PFSK-1 (cell line): ENCODE results near the gene FGF1.

Experiments used
- FOXP2 ChIP-seq: optimal IDR thresholded peaks from 2 replicates; pipeline ENCODE3; 2011; ENCODE audit warnings: borderline replicate concordance, control low read depth, inconsistent platforms; ENCODE audit not compliant: insufficient read depth; ENCODE audit errors: extremely low read length, extremely low read depth
- POLR2AphosphoS5 ChIP-seq: IDR thresholded peaks from 2 replicates; pipeline ENCODE4 v1.6.1; 2012; ENCODE audit warnings: low read depth, mild to moderate bottlenecking, control low read depth, low read length, moderate library complexity
- SIN3A ChIP-seq: IDR thresholded peaks from 2 replicates; pipeline ENCODE4 v1.6.1; 2012; ENCODE audit warnings: mild to moderate bottlenecking, low read length, moderate library complexity, borderline replicate concordance; ENCODE audit not compliant: insufficient read depth
- TAF1 ChIP-seq: IDR thresholded peaks from 2 replicates; pipeline ENCODE4 v1.6.1; 2012; ENCODE audit warnings: low read length, control low read depth, borderline replicate concordance; ENCODE audit not compliant: insufficient read depth
- TF ChIP-seq, protein P1 (sequence below), 2 experiments: IDR thresholded peaks; 2 replicates each; pipeline versions ENCODE4 v1.6.1 to v1.8.0; 2011 to 2012; ENCODE audit warnings: low read depth in 2 of 2, low read length in 2 of 2, control low read depth in 1 of 2, inconsistent platforms in 1 of 2, mild to moderate bottlenecking in 1 of 2, moderate library complexity in 1 of 2; ENCODE audit not compliant: insufficient read depth in 1 of 2

The FGF1 gene

DNA sequence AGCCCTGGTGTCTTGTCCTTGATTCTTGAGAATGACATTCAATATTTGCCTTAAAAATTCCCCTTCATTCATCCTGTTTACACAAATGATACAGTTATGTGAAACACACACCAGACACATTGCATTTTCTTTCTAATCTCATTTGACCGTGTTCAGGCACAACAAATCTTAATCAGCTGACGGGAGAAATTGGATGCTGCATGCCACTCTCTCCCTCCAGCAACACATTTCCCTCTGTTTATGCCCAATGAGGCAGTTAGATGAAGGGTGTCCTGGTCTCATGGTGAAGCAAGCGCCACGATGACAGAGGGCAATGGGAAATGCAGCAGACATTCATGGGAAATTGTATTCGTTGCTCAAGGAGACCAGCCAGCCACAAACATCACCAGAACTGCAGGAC lies 3.2 kb upstream of the FGF1 start:
- TF ChIP-seq FOXP2 (no peak), SIN3A (no peak), POLR2AphosphoS5 (no peak), TAF1 (no peak)
- TF ChIP-seq, protein P1, sequence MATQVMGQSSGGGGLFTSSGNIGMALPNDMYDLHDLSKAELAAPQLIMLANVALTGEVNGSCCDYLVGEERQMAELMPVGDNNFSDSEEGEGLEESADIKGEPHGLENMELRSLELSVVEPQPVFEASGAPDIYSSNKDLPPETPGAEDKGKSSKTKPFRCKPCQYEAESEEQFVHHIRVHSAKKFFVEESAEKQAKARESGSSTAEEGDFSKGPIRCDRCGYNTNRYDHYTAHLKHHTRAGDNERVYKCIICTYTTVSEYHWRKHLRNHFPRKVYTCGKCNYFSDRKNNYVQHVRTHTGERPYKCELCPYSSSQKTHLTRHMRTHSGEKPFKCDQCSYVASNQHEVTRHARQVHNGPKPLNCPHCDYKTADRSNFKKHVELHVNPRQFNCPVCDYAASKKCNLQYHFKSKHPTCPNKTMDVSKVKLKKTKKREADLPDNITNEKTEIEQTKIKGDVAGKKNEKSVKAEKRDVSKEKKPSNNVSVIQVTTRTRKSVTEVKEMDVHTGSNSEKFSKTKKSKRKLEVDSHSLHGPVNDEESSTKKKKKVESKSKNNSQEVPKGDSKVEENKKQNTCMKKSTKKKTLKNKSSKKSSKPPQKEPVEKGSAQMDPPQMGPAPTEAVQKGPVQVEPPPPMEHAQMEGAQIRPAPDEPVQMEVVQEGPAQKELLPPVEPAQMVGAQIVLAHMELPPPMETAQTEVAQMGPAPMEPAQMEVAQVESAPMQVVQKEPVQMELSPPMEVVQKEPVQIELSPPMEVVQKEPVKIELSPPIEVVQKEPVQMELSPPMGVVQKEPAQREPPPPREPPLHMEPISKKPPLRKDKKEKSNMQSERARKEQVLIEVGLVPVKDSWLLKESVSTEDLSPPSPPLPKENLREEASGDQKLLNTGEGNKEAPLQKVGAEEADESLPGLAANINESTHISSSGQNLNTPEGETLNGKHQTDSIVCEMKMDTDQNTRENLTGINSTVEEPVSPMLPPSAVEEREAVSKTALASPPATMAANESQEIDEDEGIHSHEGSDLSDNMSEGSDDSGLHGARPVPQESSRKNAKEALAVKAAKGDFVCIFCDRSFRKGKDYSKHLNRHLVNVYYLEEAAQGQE (IDR thresholded peaks at IDR 0.05; ENCODE audit: insufficient read depth in 1 of 2, low read depth in 2 of 2, low read length in 2 of 2) = no peak

DNA sequence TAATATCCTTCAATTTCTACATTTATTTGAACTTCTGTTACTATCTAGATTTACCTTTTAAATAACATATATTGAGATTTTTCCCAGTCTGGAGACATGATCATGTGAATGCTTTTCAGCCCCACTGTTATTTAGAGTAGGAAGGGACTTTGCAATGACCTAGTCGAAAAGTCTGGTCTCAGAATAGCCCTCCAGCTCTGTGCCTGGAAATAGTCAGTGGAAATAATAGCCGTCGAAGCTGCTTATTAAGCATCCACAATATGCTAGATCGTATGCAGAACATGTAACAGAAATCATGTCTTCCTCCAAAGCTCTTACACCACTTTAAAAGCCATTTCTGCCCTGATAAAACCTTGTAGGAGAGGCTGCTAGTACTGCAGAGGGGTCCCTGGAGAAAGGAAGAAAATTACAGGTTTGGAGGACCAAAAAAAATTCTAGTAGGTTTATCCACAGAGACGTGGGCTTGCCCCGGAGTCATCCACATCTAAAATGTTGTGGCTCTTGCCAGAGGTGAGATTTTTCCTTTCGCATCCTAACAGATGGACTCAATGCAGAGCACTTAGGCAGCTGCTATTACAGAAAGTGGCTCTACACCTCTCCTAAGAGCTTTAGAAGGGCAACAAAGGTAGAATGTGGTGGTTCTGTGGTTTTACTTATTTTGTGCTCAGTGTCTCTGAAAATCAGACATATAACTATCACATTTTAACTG lies 2.5 kb upstream of the FGF1 start:
- no peak for TF ChIP-seq POLR2AphosphoS5
- no peak for TF ChIP-seq TAF1
- TF ChIP-seq SIN3A = no peak
- TF ChIP-seq, protein P1 (IDR thresholded peaks at IDR 0.05; ENCODE audit: insufficient read depth in 1 of 2, low read depth in 2 of 2, low read length in 2 of 2) = no peak

DNA sequence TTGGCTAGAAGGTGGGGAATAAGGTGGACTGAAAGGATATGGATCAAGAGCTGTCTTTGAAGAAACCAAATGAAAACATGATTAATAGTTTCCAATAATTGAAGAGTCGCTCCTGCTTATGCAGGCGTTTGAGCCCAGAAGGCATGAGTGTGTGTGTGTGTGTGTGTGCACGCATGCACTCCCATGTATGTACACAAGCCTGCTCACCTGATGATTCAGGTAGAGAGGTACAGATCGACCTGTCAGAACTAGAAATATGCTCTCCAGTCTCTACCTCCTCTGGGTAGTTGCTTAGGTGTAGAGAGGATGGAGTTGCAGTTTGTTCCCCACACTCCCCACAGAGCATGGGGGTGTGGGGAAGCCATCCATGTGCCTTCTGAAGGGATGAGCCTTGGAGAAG lies 1.1 kb upstream of the FGF1 start:
- TF ChIP-seq SIN3A = no peak
- TF ChIP-seq, protein P1 (IDR thresholded peaks at IDR 0.05; ENCODE audit: insufficient read depth in 1 of 2, low read depth in 2 of 2, low read length in 2 of 2) = no peak

DNA sequence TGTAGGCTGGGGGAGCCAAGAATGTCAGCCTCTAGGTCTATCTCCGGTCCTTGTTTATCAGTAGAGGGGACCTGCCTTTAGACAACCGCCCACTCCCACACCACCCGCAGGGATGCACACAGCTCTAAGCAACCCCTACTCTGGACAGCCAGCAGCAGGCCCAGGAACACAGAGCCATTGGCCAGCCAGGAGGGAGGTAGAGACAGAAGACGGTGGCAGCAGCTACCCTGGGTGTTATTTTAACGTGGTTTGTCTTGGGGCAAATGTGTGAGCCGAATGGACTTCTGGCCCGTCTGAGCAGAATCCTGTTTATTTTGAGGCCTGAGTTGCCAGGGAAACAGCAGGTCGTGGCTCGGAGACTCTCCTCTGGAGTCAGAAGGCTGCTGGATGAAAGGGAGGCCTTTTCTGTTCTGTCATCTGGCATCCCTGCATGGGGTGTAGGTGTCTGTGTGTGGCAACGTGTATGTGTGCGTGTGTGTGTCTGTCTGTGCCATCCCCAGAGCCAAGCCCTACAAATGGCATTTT lies 382 bp upstream of the FGF1 start:
- TF ChIP-seq, protein P1 (IDR thresholded peaks at IDR 0.05; ENCODE audit: insufficient read depth in 1 of 2, low read depth in 2 of 2, low read length in 2 of 2) = no peak
- TF ChIP-seq TAF1 (no peak), SIN3A (no peak), FOXP2 (no peak), POLR2AphosphoS5 (no peak)

DNA sequence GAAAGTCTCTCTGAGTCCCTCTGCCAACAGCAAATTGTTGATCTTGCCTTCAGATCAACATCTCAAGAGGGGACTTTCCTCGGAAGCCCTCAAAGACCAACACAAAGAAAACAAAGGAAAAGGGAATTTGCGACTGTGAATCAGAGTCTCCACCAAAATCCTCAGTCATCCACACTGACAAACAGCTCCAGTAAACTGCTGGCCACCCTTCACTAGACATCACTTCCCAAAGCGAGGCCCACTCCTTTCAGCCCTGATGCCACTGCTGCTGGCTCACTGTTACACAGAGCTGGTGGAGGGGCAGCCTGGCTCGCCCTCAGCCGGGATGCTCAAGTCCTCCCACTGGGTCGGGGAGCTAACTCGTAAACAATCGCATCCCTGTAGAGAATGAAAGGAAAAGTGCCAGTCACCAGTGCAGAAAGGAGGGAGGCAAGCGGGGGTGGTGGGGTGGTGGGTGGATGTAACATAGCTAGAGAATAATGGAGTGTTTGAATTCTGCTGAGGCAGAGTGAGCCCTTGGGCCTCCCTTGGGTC lies 1.3 kb downstream of the FGF1 start:
- no peak for TF ChIP-seq FOXP2
- TF ChIP-seq SIN3A = no peak
- no peak for TF ChIP-seq POLR2AphosphoS5
- TF ChIP-seq, protein P1 (IDR thresholded peaks at IDR 0.05; ENCODE audit: insufficient read depth in 1 of 2, low read depth in 2 of 2, low read length in 2 of 2) = no peak
- no peak for TF ChIP-seq TAF1
